ENCODE results near the gene COIL.
"Not testable (repeated sequence)": the region's sequence is repeated elsewhere in the genome, so short reads cannot be mapped to it uniquely, and the experiment has no call there.

COIL gene

DNA sequence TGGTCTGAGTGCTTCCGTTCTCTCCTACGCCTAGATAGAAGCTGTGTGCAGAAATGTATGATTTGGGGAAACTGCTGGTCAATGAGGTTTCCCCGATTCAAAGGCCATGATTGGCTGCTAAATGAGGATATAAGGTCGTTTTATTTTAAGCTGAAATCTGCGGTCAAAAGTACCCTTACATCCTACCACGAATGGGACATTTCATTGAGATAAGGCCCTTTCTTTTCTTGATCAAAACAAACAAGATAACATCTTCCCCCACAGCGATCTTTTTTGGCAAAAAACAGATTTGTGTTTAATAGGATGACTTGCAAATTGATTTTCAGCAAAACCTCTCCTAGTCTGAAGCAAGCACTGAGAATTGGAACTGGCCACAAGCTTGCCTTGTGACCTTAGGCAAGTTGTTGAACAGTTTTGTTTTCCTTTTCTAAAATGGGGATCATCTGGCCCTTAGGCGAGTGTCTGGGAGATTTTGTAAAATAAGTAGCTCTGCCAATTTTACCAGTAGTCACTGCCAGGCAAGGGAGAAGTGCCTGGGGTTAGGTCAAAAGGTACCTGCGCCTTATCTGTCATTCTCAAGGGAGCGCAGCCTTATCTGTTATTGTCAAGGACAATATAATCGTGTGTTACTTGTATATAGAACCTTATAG lies 17.7 kb upstream of the COIL start:
- DNase-seq, result peak; percentile 23

DNA sequence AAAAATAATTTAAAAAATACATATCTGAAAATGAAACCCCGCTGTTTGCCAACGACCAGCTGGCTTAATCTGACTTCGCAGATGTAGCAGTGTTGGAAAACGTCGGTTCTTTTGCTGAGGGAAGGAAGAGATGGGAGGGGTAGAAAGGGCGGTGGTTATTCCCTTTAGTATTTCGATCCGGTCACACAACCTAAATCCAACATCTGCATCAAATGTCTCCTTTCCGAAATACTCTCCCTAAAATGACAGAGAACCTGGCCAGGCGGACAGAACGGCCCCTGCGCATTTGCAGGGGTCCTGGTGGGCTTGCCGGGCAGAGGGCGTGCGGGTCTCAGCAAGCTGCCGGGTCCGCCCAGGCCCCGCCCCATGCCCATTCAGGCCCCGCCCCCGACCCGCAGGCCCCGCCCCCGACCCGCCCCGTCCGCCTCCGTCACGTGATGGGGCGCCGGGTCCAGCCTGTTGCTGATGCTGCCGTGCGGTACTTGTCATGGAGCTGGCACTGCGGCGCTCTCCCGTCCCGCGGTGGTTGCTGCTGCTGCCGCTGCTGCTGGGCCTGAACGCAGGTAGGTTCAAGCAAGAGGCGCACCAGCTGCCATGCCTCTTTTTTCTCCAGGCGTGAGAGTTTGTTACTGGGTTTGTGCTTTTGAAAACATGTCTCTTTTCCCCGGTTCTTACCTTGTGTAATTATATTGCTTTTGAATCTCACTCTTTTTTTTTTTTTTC lies 17.0 kb upstream of the COIL start, which contains the start of gene SCPEP1:
Gene SCPEP1, plus strand, starts transcription at position 459 of the 723 bp plus-strand sequence. Its CDS starts 29 bp downstream, at position 488.
- peak; percentile 92 for DNase-seq

DNA sequence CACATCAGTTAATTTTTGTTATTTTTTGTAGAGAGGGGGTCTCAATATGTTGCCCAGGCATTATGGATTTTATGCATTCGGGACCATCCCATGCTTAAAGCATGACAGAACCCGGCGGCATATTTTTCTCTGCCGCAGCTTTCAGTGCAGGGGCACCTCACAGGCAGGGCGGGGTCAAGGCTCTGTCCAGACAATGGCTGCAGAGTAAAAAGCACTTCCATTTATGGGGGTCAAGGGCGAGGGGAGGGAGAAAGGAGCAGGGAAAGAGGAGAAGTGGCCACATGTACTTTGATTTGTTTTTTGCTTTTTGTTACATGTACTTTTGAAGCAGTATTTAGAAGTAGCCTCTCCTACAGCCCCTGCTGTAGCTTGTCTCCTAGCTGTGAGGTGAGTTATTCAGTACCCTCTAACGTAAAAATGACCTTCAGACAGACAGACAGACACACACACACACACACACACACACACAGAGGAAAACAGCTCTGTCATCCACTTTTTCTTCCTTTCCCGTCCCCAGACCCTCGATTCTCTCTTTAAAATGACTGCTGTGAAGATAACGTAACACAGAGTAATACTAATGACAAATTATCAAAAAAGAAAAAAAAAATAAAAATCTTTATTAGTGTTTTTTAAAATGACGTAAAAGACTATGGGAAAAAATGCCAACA lies 16.2 kb upstream of the COIL start:
- no peak for DNase-seq

DNA sequence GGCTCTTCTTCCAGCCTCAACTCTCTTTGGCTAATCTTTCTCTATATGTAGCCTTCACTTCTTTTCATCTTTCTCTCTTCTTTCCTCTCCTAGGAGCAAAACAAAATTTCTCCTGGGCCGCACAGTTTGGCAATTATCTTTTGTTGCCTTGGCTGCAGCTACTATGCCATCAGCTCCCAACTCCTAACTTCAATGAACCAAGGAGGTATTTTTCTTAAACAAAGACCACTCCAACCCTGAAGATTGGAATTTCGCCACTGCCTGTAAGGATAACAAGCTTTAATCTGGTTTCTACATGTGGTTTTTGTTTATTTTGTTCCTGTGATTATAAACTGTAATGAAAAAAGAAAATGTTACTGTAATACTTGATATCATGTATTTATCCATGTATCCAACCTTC lies 14.8 kb upstream of the COIL start:
- no peak for DNase-seq

DNA sequence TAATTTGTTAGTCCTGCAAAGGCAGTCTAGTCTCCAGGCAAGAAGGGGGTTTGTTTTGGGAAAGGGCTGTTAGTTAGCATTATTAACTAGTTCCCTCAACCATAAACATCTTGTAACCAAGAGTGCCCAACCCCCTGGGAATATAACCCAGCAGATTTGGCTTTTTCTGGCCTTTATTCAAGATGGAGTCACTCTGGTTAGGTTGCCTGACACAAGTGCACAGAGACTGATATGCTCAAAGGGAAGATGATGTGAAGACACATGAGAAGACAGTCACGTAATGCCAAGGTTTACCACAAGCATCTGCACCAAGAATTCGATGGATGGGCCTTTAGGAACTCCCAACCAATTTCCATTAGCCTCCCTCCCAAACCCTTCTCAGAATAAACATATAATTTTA lies 13.2 kb upstream of the COIL start:
- no peak for DNase-seq

DNA sequence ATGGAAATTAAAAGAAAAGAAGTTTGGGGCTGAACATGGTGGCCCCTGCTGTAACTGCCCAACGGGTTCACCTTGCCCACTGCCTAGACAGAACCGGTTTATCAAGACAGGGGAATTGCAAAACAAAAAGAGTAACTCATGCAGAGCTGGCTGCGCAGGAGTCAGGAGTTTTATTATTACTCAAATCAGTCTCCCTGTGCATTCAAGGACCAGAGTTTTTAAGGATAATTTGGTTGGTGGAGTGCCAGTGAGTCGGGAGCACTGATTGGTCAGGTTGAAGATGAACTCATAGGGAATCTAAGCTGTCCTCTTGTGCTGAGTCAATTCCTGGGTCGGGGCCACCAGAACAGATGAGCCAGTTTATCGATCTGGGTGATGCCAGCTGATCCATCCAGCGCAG lies 12.7 kb upstream of the COIL start:
- peak; percentile 6 for DNase-seq

DNA sequence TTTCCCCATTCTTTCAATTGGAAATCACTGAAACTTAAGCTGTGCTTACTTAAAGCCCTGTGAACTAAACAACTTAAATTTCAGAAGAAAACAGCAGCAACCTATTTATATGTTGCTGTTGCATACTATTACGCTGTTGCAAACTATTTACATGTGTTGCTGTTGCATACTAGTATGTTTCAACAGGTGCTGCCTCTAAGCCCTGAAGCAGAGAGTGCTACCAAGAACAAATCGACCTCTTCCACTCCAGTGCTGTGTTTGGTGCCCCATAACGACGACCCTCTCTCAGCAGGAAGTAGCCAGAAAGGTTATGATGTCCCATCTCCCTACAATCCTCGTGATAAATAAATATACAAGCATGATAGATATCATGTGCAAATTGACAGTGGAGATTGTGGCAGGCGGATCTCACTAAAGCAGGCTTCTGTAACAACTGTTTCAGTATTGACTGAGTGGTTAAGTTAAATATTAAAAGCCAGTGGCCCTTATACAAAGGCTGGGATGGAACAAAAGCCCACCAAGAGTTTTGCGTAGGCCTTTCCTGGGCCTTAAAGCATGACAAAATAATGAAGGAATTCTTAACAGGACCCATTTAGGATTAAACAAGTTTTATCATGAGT lies 11.4 kb upstream of the COIL start:
- no peak for DNase-seq

DNA sequence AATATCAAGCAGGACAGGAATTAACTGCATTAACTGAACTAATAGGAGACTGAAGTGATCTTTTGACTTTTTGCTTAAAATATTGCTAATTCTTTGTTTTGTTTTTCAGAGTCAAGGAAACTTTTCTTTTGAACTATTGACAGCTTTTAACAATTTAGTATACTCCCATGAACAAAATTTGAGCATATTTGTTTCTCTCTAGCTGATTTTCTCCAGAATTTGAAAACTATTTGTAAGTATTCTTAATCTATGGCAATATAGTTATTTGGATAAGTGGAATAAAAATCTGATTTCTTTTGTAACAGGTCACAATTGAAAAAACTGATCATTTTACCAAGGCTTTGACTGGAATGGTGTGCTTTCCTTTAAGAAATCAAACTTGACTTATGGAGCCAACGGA lies 10.1 kb upstream of the COIL start:
- no peak for DNase-seq

DNA sequence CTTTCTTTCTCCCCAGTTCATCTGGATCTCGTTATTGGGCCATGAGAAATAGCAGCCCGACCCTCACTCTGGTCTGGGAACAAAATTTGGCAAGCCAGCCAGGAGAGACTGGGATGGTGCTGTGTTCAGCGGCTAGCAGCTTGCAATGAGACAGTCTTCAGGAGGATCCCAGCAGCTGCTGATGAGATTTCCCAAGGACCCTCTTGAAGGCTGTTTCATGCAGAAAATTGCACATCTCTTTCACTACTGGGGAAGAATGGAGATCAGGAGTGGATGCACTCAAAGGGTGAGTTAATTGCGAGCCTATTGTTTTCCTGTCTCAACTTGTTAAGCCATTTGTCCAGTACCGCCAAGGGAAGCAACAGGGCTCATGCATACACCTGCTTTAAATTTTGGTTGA lies 5.5 kb upstream of the COIL start:
- DNase-seq, result no peak

DNA sequence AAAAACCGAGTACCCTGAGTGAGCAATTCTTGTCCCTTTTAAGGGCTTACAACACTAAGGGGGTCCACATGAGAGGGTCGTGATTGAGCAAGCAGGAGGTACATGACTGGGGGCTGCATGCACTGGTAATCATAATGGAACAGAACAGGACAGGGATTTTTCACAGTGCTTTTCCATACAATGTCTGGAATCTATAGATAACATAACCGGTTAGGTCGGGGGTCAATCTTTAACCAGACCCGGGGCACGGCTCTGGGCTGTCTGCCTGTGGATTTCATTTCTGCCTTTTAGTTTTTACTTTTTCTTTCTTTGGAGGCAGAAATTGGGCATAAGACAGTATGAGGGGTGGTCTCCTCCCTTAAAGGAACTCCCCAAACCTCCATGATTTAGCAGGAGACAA lies 4.8 kb upstream of the COIL start:
- not testable (repeated sequence) for DNase-seq

DNA sequence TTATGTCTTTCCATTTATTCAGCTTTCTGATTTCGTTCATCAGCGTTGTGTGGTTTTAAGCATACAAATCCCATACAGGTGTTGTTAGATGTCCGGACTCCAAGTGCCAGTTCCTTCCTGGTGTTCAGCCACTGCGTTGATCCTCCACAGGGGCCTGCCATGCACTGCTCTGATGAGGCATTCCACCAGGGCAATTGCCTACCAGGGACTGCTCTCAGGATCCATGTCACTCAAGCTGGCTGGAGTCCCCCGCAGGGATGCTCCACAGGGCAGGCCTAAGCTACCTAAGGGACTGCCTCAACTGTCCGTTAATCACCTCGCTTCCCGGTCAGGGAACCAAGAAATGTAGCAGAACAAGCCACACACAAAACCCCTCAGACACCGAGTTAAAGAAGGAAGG lies 4.4 kb upstream of the COIL start:
- not testable (repeated sequence) for DNase-seq

DNA sequence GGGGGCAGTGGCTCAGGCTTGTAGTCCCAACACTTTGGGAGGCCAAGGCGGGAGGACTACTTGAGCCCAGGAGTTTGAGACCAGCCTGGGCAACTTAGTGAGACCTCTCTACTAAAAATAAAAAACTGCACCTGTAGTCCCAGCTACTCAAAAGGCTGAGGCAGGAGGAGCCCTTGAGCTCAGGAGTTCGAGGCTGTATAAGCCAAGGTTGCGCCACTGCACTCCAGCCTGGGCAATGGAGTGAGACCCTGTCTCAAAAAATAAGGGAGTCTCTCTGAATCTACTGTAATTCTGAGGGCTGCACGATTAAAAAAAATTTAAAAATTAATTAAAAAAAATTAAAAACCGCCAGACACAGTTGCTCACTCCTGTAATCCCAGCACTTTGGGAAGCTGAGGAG lies 3.9 kb downstream of the COIL start:
- DNase-seq, result no peak

DNA sequence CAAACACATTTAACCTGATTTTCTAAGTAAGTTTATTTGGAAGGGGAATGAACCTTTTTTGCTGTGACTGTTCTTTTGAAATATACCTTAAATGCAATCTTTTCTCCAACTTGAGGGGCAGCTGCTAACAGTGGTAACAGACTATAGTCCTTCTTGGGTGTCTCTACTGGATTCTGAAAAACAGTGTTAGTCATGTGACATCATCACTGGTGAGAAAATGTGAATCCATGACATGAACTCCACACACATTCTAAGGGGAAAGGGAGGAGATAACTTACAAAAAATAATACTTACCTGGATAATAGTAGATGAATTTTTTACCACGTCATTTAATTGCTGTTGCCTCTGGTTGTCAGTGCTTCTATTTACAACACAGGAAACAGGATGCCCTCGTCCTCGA lies 11.3 kb downstream of the COIL start:
- DNase-seq, result no peak

DNA sequence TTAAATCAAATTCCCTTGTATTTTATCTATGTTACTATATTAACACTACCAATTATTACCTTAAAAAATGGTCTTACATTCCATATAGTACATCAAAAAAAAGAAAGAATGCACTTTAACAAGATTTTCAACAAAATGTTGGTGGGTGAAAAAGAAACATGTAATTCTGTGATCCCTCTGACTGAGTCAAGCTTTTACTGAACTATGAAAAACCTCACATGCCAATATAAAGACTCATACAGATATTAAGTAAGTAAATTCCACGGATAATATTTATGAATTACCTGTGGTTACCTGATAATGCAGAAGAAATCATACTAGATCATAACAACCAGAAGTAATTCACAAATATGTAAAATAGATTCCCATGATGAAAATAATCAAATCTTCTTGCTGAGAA lies 12.4 kb downstream of the COIL start:
- DNase-seq, result no peak

DNA sequence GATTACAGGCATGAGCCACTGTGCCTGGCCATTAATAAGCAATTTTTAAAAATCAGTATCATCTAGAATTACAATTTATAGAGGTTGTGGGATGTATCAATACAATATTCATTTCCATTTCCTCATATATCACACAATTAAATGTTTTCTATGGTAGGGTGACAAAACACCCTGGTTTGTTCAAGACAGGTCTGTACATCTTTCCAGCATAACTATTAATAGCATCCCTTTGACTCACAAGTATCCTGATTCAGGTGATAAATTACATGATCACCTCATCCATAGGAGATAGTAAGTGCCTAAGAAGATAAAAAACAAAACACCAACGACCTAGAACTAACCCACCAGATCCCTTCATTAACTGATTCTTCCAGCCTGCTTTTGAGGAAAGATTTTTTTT lies 13.1 kb downstream of the COIL start:
- no peak for DNase-seq

DNA sequence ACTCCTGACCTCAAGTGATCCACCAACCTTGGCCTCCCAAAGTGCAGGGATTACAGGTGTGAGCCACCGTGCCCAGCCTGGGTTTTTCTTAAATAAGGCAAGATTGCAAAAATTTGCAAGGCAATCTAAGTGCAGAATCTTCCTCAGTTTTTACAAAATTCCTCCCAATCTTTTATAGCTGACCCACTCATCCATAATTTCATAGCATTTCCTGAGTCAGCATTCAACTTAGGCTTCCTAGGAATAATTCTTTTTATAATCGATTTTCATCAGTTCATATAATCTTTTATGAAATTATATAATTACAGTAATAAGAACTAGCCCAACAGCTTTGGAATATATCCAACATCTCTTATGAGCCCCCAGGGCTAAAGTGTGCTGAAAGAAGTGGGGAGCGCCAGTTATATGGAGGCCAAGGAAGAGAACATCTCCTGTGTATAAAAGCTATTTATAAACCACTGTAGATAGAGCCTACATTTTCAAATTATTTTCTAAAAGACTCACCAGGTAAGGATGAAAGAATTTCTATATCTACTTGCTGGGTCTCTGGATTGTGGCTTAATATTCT lies 14.8 kb downstream of the COIL start:
- no peak for DNase-seq

DNA sequence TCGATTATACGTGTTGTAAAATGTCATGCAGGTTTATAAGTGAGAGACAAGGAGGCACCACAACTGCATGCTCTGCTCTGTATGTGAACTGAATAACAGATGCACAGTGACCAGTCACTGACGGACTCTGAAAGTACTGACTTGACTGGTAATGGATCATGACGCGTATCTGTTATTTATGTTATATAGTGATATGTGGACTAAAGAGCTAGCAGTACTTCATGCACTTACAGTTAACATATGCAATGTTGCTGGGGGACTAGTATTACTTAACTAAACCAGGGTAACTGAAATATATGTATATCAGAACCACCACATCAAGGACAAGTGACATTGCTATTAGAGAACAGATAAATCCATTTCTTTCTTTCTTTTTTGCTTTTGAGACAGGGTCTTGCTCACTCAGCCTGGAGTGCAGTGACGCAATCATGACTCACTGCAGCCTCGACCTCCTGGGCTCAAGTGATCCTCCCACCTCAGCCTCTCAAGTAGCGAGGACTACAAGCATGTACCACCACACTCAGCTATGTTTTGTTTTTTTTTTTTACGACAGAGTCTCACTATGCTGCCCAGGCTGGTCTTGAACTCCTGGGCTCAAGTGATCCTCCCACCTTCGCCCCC lies 17.2 kb downstream of the COIL start:
- no peak for DNase-seq

DNA sequence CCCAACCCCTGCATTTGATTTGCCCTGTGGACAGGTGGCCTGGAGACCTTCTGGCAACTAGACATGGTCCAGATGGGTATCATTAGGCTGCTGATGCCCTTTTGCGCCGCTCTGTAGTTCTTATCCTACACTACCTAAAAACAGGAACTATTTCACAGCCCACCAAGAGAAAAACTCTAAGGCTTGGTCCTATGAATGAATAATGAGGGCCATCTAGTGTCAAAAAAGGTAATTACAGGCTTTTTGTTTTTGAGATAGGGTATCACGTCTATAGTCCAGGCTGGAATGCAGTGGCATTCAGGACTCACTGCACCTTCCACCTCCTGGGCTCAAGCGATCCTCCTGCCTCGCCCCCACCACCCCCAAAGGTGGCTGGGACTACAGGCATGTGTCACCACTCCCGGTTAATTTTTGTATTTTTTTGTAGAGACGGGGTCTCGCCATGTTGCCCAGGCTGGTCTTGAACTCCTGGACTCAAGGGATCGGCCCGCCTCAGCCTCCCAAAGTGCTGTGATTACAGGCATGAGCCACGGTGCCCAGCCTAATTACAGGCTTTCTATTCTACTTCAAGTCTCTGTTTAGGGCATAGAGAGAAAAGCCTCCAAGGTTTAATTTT lies 20.9 kb downstream of the COIL start:
- peak; percentile 64 for DNase-seq

DNA sequence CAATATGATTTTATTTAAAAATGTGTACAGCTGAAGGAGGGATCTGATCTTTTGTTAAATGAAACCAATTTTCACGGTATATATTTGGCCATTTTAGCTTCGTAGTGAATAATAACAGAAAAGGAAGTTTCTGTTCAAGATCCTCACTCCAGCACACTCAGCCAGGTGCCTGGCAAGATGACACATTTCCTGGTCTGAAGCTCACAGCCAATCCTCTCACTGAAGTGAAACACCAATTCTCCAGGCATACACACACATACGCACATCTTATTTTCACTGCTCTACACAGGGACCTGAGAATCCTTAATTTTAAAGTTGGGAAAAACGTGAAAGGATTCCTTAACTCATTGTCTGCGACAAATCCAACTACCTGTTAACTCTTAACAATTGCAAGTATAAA lies 22.6 kb downstream of the COIL start:
- not testable (repeated sequence) for DNase-seq

DNA sequence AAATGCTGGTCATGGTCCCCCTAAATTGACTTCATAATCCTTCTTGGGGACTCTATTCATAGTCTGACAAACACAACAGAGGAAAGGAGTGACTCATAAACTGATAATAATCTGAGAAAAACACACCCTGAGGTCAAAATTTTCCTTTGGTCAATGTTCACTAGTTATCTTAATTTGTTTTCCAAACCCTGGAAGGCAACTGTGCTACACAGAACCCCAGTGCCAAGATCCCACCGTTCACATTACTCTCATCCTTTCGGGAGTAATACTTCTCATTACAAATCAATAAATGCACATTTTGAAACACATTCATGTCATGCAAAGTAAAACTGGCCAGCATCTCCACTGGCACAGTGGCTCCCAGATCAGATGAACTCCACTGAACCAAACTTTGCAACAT lies 23.2 kb downstream of the COIL start:
- no peak for DNase-seq

DNA sequence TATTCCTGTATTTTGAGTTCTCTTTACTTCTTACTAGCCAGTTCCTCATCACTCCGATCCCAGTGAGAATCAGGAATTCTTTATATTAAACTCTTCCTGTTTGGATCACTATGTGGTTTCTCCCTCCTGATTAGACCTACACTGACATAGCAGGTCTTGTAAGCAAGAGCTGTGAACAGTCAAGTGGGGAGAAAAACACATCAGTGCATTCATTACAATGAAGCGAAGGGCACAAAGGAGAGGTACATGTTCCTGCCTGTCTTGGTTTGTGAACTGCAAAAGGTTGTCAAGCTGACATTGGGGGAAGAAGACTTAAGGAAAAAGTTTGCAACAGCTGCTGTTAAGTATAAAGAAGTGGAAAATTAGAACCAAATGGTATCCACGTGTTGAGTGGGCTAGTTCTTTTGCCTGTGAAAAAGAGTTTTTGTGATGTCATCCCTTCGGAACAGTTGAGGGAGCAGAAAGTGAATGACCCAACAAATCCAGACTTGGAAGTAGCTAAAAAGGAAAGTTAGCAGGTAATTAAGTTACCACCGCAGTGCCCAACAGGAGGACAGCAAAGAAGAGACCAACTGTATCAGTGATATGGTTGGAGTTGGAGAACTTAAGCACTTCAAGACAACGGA lies 24.0 kb downstream of the COIL start:
- no peak for DNase-seq

DNA sequence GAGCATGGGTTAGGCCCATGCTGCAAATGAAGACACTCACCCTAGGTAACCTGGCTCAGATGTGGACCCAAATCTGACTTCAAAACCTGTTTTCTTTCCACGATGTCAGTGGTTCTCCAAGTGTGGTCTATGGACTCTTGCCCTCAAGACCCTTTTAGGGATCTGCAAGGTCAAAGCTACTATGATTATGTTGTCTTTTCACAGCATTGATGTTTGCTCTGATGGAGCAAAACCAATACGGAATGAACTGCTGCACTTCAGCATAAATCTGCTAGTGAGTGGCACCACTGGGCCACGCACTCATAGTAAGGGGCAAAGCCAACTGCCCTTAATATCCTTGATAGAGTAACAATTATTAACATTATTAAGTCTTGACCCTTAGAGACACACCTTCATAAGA lies 25.4 kb downstream of the COIL start:
- DNase-seq, result no peak

All from DMS53 (cell line).